ENCODE results near the gene MRPS6.

- TF ChIP-seq EP300 (IDR thresholded peaks at IDR 0.05) = no peak
- TF ChIP-seq, protein P1, sequence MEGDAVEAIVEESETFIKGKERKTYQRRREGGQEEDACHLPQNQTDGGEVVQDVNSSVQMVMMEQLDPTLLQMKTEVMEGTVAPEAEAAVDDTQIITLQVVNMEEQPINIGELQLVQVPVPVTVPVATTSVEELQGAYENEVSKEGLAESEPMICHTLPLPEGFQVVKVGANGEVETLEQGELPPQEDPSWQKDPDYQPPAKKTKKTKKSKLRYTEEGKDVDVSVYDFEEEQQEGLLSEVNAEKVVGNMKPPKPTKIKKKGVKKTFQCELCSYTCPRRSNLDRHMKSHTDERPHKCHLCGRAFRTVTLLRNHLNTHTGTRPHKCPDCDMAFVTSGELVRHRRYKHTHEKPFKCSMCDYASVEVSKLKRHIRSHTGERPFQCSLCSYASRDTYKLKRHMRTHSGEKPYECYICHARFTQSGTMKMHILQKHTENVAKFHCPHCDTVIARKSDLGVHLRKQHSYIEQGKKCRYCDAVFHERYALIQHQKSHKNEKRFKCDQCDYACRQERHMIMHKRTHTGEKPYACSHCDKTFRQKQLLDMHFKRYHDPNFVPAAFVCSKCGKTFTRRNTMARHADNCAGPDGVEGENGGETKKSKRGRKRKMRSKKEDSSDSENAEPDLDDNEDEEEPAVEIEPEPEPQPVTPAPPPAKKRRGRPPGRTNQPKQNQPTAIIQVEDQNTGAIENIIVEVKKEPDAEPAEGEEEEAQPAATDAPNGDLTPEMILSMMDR (IDR thresholded peaks at IDR 0.05) = no peak
- no peak for TF ChIP-seq POLR2AphosphoS5 (IDR thresholded peaks at IDR 0.05)
Measured at GRCh38 chr21:34088752-34089151, 15.4 kb downstream of the MRPS6 start.
